ENCODE measurements around the gene MAOB.

The MAOB gene

GRCh38 chrX:43876680-43877079 lies 5.6 kb downstream of the MAOB start:
- Mint-ChIP-seq H3K4me1 (ENCODE audit: low read depth) (peaks cover 3% of the 10 kb centered on the region), H3K36me3 (ENCODE audit: low read depth) (no peaks in the 10 kb centered on the region), H3K27ac (no peak overlapping the region), H3K27me3 (ENCODE audit: low read depth) (no peaks in the 10 kb centered on the region), H3K9me3 (peaks cover 5% of the 10 kb centered on the region), H3K4me3 (no peak overlapping the region)
- DNase-seq (ENCODE audit: low spot score) = no peak

DNA sequence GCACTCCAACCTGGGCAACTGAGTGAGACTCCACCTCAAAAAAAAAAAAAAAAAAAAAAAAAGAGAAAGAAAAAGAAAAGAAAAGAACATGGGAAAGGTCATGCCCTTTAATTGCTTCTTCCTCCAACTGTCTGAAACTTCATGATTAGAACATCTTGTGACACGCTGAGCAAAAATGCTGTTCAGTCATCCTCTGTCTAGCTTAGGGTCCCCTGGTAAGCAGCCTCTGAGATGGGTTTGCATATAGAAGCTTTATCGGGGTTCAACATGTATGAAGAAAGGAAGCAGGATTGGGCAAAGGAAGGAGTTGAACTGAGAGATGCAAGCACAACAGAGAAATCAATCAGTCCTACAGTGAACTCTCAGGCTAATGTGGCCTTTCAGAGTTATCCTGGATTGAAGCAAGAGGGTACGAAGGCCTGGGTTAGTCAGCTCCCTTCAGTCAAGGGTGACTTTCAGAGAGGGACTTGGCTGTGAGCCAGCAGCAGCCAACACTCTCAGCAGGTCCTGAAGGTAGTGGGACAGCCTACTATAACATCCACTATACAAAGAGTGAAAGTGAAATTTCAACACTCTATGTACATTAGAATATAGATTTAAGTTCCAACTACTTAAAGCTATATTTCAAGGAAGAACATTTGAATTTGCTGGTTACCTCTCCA lies 11.4 kb downstream of the MAOB start:
- H3K27ac Mint-ChIP-seq = no peak overlapping the region
- H3K9me3 Mint-ChIP-seq = peaks cover 5% of the 10 kb centered on the region
- peaks cover 13% of the 10 kb centered on the region for H3K4me1 Mint-ChIP-seq (ENCODE audit: low read depth)
- no peaks in the 10 kb centered on the region for H3K36me3 Mint-ChIP-seq (ENCODE audit: low read depth)
- DNase-seq (ENCODE audit: low spot score) = no peak
- H3K27me3 Mint-ChIP-seq (ENCODE audit: low read depth) = no peaks in the 10 kb centered on the region
- no peak overlapping the region for H3K4me3 Mint-ChIP-seq

- peaks cover 5% of the 10 kb centered on the region for H3K9me3 Mint-ChIP-seq
- H3K4me3 Mint-ChIP-seq = no peak overlapping the region
- no peaks in the 10 kb centered on the region for H3K27me3 Mint-ChIP-seq (ENCODE audit: low read depth)
- peaks cover 13% of the 10 kb centered on the region for H3K4me1 Mint-ChIP-seq (ENCODE audit: low read depth)
- H3K36me3 Mint-ChIP-seq (ENCODE audit: low read depth) = no peaks in the 10 kb centered on the region
- peak overlapping the region; percentile 16 for H3K27ac Mint-ChIP-seq
- no peak for DNase-seq (ENCODE audit: low spot score)
These were observed 12.2 kb downstream of the MAOB start for GRCh38 chrX:43870011-43870410.

DNA sequence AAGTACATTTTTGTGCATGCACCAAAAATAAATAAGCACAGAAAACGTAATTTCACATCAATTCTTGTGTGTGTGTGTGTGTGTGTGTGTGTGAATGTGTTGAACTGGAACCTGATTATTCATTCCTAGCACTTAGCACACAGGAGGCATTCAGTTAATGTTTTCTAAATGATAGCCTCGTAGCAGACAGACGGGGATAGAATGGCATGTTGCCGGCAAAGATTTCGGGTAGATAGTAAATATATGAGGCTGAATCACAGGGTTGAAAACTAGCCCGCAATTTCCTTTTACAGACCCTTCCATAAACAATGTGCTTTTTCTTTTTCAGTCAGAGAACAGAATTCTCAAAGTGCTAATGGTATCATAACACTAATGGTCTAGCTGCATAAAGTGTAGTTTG lies 13.5 kb downstream of the MAOB start:
- Mint-ChIP-seq H3K9me3 (peaks cover 5% of the 10 kb centered on the region), H3K27ac (no peak overlapping the region), H3K4me1 (ENCODE audit: low read depth) (peaks cover 13% of the 10 kb centered on the region), H3K4me3 (no peak overlapping the region), H3K36me3 (ENCODE audit: low read depth) (no peaks in the 10 kb centered on the region), H3K27me3 (ENCODE audit: low read depth) (no peaks in the 10 kb centered on the region)
- DNase-seq (ENCODE audit: low spot score) = no peak

DNA sequence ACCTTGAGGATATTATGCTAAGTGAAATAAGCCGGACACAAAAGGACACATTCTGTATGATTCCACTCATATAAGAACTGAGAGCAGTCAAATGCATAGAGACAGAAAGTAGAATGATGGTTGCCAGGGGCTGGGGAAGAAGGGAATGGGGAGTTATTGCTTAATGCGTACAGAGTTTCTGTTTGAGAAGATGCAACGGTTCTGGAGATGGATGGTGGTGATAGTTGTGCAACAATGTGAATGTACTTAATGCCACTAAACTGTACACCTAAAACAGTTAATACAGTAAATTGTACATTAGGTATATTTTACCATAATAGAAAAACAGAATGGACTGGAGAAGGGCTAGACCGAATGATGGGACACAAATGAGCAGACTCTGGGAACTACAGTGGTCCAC lies 15.8 kb downstream of the MAOB start:
- Mint-ChIP-seq H3K27ac (no peak overlapping the region), H3K27me3 (ENCODE audit: low read depth) (no peaks in the 10 kb centered on the region), H3K4me3 (no peak overlapping the region), H3K36me3 (ENCODE audit: low read depth) (no peaks in the 10 kb centered on the region), H3K4me1 (ENCODE audit: low read depth) (peaks cover 11% of the 10 kb centered on the region), H3K9me3 (no peaks in the 10 kb centered on the region)
- DNase-seq (ENCODE audit: low spot score) = no peak

DNA sequence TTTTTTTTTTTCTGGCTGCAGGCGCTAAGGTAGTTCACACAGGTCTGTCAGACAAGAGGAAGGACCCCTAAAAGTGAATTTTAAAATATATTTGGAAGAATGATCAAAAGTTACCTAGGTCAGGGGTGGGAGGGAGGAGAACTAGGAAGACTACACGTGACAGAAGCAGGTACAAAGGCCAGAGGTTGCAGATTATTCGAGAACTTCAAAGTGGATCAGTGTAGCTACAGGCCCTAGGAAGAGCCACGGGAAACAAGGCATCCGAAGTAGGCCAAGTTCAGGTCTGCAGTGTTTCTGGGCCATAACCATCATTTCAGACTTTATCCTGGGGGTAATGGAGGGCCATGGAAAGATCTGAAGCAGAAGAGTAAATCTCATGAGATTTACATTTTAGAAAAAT lies 16.5 kb downstream of the MAOB start:
- Mint-ChIP-seq H3K9me3 (no peaks in the 10 kb centered on the region), H3K36me3 (ENCODE audit: low read depth) (no peaks in the 10 kb centered on the region), H3K4me1 (ENCODE audit: low read depth) (peaks cover 9% of the 10 kb centered on the region), H3K4me3 (no peak overlapping the region), H3K27ac (no peak overlapping the region), H3K27me3 (ENCODE audit: low read depth) (no peaks in the 10 kb centered on the region)
- no peak for DNase-seq (ENCODE audit: low spot score)

DNA sequence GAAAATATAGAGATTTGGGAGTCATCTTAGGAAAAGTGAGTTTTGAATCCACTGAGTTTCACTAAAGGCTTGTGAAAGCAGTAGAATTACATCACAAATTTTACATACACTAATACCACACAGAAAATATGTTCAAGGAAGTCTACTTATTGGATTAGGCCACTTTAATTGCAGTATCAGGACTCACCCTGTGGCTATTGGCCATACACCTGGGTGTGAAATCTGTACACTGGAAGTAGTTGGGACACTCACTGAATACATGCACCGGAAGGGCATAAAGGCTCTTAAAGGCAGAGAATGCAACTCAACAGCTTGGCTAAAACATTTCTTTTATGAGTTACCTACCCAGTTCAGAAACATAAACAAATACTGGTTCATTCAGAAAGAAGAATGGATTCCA lies 19.8 kb downstream of the MAOB start:
- Mint-ChIP-seq H3K4me3 (no peak overlapping the region), H3K9me3 (no peaks in the 10 kb centered on the region), H3K4me1 (ENCODE audit: low read depth) (peaks cover 5% of the 10 kb centered on the region), H3K27me3 (ENCODE audit: low read depth) (no peaks in the 10 kb centered on the region), H3K27ac (no peak overlapping the region), H3K36me3 (ENCODE audit: low read depth) (no peaks in the 10 kb centered on the region)
- DNase-seq (ENCODE audit: low spot score) = no peak

GRCh38 chrX:43861750-43862149 lies 20.5 kb downstream of the MAOB start:
- H3K27me3 Mint-ChIP-seq (ENCODE audit: low read depth) = no peaks in the 10 kb centered on the region
- no peaks in the 10 kb centered on the region for H3K9me3 Mint-ChIP-seq
- H3K27ac Mint-ChIP-seq = no peak overlapping the region
- H3K36me3 Mint-ChIP-seq (ENCODE audit: low read depth) = no peaks in the 10 kb centered on the region
- DNase-seq (ENCODE audit: low spot score) = no peak
- H3K4me1 Mint-ChIP-seq (ENCODE audit: low read depth) = peaks cover 5% of the 10 kb centered on the region
- H3K4me3 Mint-ChIP-seq = no peak overlapping the region

- H3K36me3 Mint-ChIP-seq (ENCODE audit: low read depth) = no peaks in the 10 kb centered on the region
- no peak overlapping the region for H3K4me3 Mint-ChIP-seq
- no peak overlapping the region for H3K27ac Mint-ChIP-seq
- H3K9me3 Mint-ChIP-seq = no peaks in the 10 kb centered on the region
- no peaks in the 10 kb centered on the region for H3K4me1 Mint-ChIP-seq (ENCODE audit: low read depth)
- DNase-seq (ENCODE audit: low spot score) = no peak
- no peaks in the 10 kb centered on the region for H3K27me3 Mint-ChIP-seq (ENCODE audit: low read depth)
These were observed 21.4 kb downstream of the MAOB start for GRCh38 chrX:43860646-43861370.

DNA sequence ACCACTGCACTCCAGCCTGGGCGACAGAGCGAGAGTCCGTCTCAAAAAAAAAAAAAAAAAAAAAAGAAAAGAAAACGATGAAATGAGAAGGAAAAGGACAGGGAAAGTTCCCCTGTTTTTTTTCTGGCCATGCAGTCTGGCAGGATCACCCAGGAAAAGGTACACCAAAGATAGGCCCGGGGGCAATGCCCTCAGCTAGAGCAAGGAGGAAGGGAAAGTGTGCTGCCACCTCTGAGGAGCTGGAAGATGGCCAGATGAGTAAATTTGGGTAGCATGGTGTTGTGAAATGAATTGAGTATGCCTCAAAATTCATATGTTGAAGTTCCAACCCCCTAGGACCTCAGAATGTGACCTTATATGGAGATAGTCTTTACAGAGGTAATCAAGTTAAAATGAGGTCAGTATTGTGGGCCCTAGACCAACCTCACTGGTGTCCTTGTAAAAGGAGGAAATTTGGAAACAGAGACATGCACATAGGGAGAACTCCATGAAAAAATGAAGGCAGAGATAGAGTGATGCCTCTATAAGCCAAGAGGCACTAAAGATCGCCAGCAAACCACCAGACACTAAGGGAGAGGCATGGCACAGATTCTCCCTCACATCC lies 28.9 kb downstream of the MAOB start:
- Mint-ChIP-seq H3K4me1 (ENCODE audit: low read depth) (no peaks in the 10 kb centered on the region), H3K36me3 (ENCODE audit: low read depth) (no peaks in the 10 kb centered on the region), H3K27ac (no peak overlapping the region), H3K27me3 (ENCODE audit: low read depth) (no peaks in the 10 kb centered on the region), H3K4me3 (no peak overlapping the region), H3K9me3 (no peaks in the 10 kb centered on the region)
- DNase-seq (ENCODE audit: low spot score) = no peak

DNA sequence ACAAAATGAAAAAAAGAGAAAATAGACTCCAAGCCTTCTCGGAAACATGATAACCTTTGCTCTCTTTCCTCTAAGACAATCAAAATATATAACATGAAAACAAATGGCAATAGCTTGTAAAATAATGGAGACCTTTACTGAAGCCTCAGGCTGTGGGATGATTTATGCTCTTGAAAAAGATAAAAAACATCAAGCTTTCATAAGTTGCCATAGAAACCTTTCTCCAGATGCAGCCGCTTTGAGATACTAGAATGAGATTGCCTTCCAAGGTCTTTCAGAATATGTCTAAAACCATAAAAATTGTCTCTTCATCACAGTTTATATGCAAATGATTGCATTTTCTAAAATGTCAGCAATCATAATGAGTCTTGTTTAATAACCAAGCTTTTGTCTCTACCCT lies 31.6 kb downstream of the MAOB start:
- no peak overlapping the region for H3K27ac Mint-ChIP-seq
- H3K4me3 Mint-ChIP-seq = no peak overlapping the region
- no peaks in the 10 kb centered on the region for H3K36me3 Mint-ChIP-seq (ENCODE audit: low read depth)
- no peaks in the 10 kb centered on the region for H3K4me1 Mint-ChIP-seq (ENCODE audit: low read depth)
- no peaks in the 10 kb centered on the region for H3K9me3 Mint-ChIP-seq
- DNase-seq (ENCODE audit: low spot score) = no peak
- no peaks in the 10 kb centered on the region for H3K27me3 Mint-ChIP-seq (ENCODE audit: low read depth)

GRCh38 chrX:43849173-43849572 lies 33.1 kb downstream of the MAOB start:
- Mint-ChIP-seq H3K27ac (no peak overlapping the region), H3K9me3 (no peaks in the 10 kb centered on the region), H3K27me3 (ENCODE audit: low read depth) (no peaks in the 10 kb centered on the region), H3K36me3 (ENCODE audit: low read depth) (no peaks in the 10 kb centered on the region), H3K4me3 (no peak overlapping the region), H3K4me1 (ENCODE audit: low read depth) (no peaks in the 10 kb centered on the region)
- DNase-seq (ENCODE audit: low spot score) = no peak

GRCh38 chrX:43847352-43847751 lies 34.9 kb downstream of the MAOB start:
- no peak for DNase-seq (ENCODE audit: low spot score)
- Mint-ChIP-seq H3K4me1 (ENCODE audit: low read depth) (no peaks in the 10 kb centered on the region), H3K27me3 (ENCODE audit: low read depth) (no peaks in the 10 kb centered on the region), H3K27ac (no peak overlapping the region), H3K36me3 (ENCODE audit: low read depth) (no peaks in the 10 kb centered on the region), H3K4me3 (no peak overlapping the region), H3K9me3 (no peaks in the 10 kb centered on the region)

DNA sequence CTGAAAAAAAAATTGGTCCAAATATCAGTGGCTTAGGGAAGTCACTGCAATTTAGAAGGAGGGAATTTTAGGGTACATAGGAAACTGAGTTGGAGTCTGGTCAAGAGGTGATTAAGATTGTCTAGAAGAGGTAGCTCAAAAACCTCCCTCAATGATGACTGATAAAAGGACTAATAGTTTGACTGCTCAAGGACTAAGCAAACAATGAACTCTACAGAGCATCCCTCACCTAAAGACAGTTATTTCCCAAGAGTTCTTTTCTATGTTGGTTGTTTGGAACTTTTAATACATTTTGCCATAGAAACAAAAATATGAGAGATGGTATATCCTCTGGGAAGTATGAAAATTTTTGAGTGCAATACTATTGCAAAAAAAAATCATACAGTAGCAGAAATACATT lies 35.7 kb downstream of the MAOB start:
- no peaks in the 10 kb centered on the region for H3K4me1 Mint-ChIP-seq (ENCODE audit: low read depth)
- no peaks in the 10 kb centered on the region for H3K27me3 Mint-ChIP-seq (ENCODE audit: low read depth)
- H3K27ac Mint-ChIP-seq = no peak overlapping the region
- DNase-seq (ENCODE audit: low spot score) = no peak
- H3K36me3 Mint-ChIP-seq (ENCODE audit: low read depth) = peaks cover 3% of the 10 kb centered on the region
- no peak overlapping the region for H3K4me3 Mint-ChIP-seq
- no peaks in the 10 kb centered on the region for H3K9me3 Mint-ChIP-seq

Data from T-helper 2 cell treated with Interferon-gamma antibody and Interleukin-4, amounts not matched to agents 5 μg/mL and 100 μg/mL, for 36 hours (primary cell).